ENCODE results near the gene NTRK3.

Gene NTRK3

GRCh38 chr15:88230823-88231222 lies 25.7 kb downstream of the NTRK3 start:
- DNase-seq = no peak

- no peak for DNase-seq
These were observed 31.1 kb downstream of the NTRK3 start for GRCh38 chr15:88225461-88225860.

GRCh38 chr15:88223084-88223483 lies 33.5 kb downstream of the NTRK3 start:
- DNase-seq = peak; percentile 64

GRCh38 chr15:88221836-88222235 lies 34.7 kb downstream of the NTRK3 start:
- DNase-seq = no peak

GRCh38 chr15:88220443-88221335 lies 35.9 kb downstream of the NTRK3 start:
- no peak for DNase-seq

GRCh38 chr15:88219623-88220022 lies 36.9 kb downstream of the NTRK3 start:
- no peak for DNase-seq

GRCh38 chr15:88218557-88219221 lies 37.9 kb downstream of the NTRK3 start:
- DNase-seq = peak; percentile 44

- DNase-seq = peak; percentile 33
These were observed 41.4 kb downstream of the NTRK3 start for GRCh38 chr15:88215066-88215648.

- no peak for DNase-seq
These were observed 47.4 kb downstream of the NTRK3 start for GRCh38 chr15:88209111-88209510.

- DNase-seq = no peak
These were observed 48.1 kb downstream of the NTRK3 start for GRCh38 chr15:88208396-88208795.

GRCh38 chr15:88207565-88207964 lies 49.0 kb downstream of the NTRK3 start:
- DNase-seq = no peak

GRCh38 chr15:88204584-88204983 lies 52.0 kb downstream of the NTRK3 start:
- DNase-seq = no peak

GRCh38 chr15:88202231-88202630 lies 54.3 kb downstream of the NTRK3 start:
- no peak for DNase-seq

- no peak for DNase-seq
These were observed 55.3 kb downstream of the NTRK3 start for GRCh38 chr15:88201207-88201606.

- no peak for DNase-seq
These were observed 59.6 kb downstream of the NTRK3 start for GRCh38 chr15:88196961-88197360.

GRCh38 chr15:88194162-88194561 lies 62.4 kb downstream of the NTRK3 start:
- no peak for DNase-seq

GRCh38 chr15:88193415-88193814 lies 63.1 kb downstream of the NTRK3 start:
- no peak for DNase-seq

GRCh38 chr15:88191812-88192165 lies 64.8 kb downstream of the NTRK3 start:
- peak; percentile 60 for DNase-seq

- DNase-seq = no peak
These were observed 66.3 kb downstream of the NTRK3 start for GRCh38 chr15:88190232-88190631.

- no peak for DNase-seq
These were observed 68.2 kb downstream of the NTRK3 start for GRCh38 chr15:88188300-88188699.

GRCh38 chr15:88187195-88187594 lies 69.3 kb downstream of the NTRK3 start:
- DNase-seq = no peak

GRCh38 chr15:88185584-88185983 lies 71.0 kb downstream of the NTRK3 start:
- DNase-seq = no peak

- DNase-seq = no peak
These were observed 74.9 kb downstream of the NTRK3 start for GRCh38 chr15:88181613-88182012.

GRCh38 chr15:88179562-88179961 lies 77.0 kb downstream of the NTRK3 start:
- DNase-seq = peak; percentile 57

All from retina (tissue), 1 donor.